ENCODE measurements around the gene SNRPF. TPM values are rescaled to one million over a fixed set of nuclear protein-coding genes. Genes with fewer than 3 reads are reported as not detected.
A peak's percentile ranks its signal among the peaks of the same experiment; 100 is the strongest.
"Not testable (repeated sequence)": the region's sequence is repeated elsewhere in the genome, so short reads cannot be mapped to it uniquely, and the experiment has no call there.

Gene SNRPF
- 10 to 100 TPM; 70.3 to 81.5 (median 79.7) TPM for total RNA-seq

- H3K36me3 Mint-ChIP-seq (ENCODE audit: insufficient read depth), result peaks cover 22% of the 10 kb centered on the region
- H3K9me3 Mint-ChIP-seq, result no peaks in the 10 kb centered on the region
- no peaks in the 10 kb centered on the region for H3K27me3 Mint-ChIP-seq (ENCODE audit: low read depth)
- DNase-seq, result peak; percentile 90
- no peak within 1 kb of the TSS for H3K4me3 Mint-ChIP-seq
- ATAC-seq, result peak; percentile 95
- H3K4me1 Mint-ChIP-seq (ENCODE audit: low read depth), result peaks cover 25% of the 10 kb centered on the region
Measured at GRCh38 chr12:95858451-95859343, at the start of gene SNRPF. SNRPF (plus strand) TSS chr12:95858952; CDS start chr12:95859074, 122 bp downstream.

GRCh38 chr12:95809000-95809680 is 49.6 kb upstream of the SNRPF start:
- no peak for ATAC-seq
- H3K27me3 Mint-ChIP-seq (ENCODE audit: low read depth), result peaks cover 18% of the 10 kb centered on the region
- H3K4me1 Mint-ChIP-seq (ENCODE audit: low read depth), result peaks cover 9% of the 10 kb centered on the region
- H3K9me3 Mint-ChIP-seq, result no peaks in the 10 kb centered on the region
- DNase-seq, result no peak
- H3K36me3 Mint-ChIP-seq (ENCODE audit: insufficient read depth), result no peaks in the 10 kb centered on the region
- H3K4me3 Mint-ChIP-seq, result no peak overlapping the region

GRCh38 chr12:95810411-95810810 is 48.3 kb upstream of the SNRPF start:
- peaks cover 14% of the 10 kb centered on the region for H3K27me3 Mint-ChIP-seq (ENCODE audit: low read depth)
- no peaks in the 10 kb centered on the region for H3K36me3 Mint-ChIP-seq (ENCODE audit: insufficient read depth)
- ATAC-seq, result no peak
- H3K4me3 Mint-ChIP-seq, result no peak overlapping the region
- no peak for DNase-seq
- no peaks in the 10 kb centered on the region for H3K9me3 Mint-ChIP-seq
- H3K4me1 Mint-ChIP-seq (ENCODE audit: low read depth), result peaks cover 8% of the 10 kb centered on the region

GRCh38 chr12:95812155-95812554 is 46.6 kb upstream of the SNRPF start:
- DNase-seq, result not testable (repeated sequence)

GRCh38 chr12:95815632-95816212 is 43.0 kb upstream of the SNRPF start:
- Mint-ChIP-seq H3K27me3 (ENCODE audit: low read depth) (peaks cover 15% of the 10 kb centered on the region), H3K9me3 (no peaks in the 10 kb centered on the region), H3K4me1 (ENCODE audit: low read depth) (no peaks in the 10 kb centered on the region), H3K36me3 (ENCODE audit: insufficient read depth) (no peaks in the 10 kb centered on the region), H3K4me3 (no peak overlapping the region)
- DNase-seq (no peak), ATAC-seq (no peak)

More at GRCh38 chr12:95812155-95812554, 46.6 kb upstream of the SNRPF start:
- not testable (repeated sequence) for H3K4me3 Mint-ChIP-seq; H3K4me1 Mint-ChIP-seq (ENCODE audit: low read depth); H3K36me3 Mint-ChIP-seq (ENCODE audit: insufficient read depth); ATAC-seq; H3K9me3 Mint-ChIP-seq
- peaks cover 14% of the 10 kb centered on the region for H3K27me3 Mint-ChIP-seq (ENCODE audit: low read depth)

GRCh38 chr12:95820096-95820703 is 38.6 kb upstream of the SNRPF start:
- DNase-seq (no peak), ATAC-seq (no peak)
- Mint-ChIP-seq H3K4me3 (no peak overlapping the region), H3K4me1 (ENCODE audit: low read depth) (no peaks in the 10 kb centered on the region), H3K9me3 (no peaks in the 10 kb centered on the region), H3K27me3 (ENCODE audit: low read depth) (peaks cover 16% of the 10 kb centered on the region), H3K36me3 (ENCODE audit: insufficient read depth) (no peaks in the 10 kb centered on the region)

GRCh38 chr12:95829395-95829794 is 29.4 kb upstream of the SNRPF start:
- no peaks in the 10 kb centered on the region for H3K36me3 Mint-ChIP-seq (ENCODE audit: insufficient read depth)
- no peak overlapping the region for H3K4me3 Mint-ChIP-seq
- no peak for ATAC-seq
- H3K4me1 Mint-ChIP-seq (ENCODE audit: low read depth), result no peaks in the 10 kb centered on the region
- peaks cover 11% of the 10 kb centered on the region for H3K27me3 Mint-ChIP-seq (ENCODE audit: low read depth)
- no peak for DNase-seq
- H3K9me3 Mint-ChIP-seq, result no peaks in the 10 kb centered on the region

- Mint-ChIP-seq H3K4me1 (ENCODE audit: low read depth) (no peaks in the 10 kb centered on the region), H3K27me3 (ENCODE audit: low read depth) (peaks cover 13% of the 10 kb centered on the region)
- peak; percentile 38 to 58 for ATAC-seq
Measured at GRCh38 chr12:95830335-95831089, 28.2 kb upstream of the SNRPF start.

GRCh38 chr12:95834572-95834971 is 24.2 kb upstream of the SNRPF start:
- DNase-seq (no peak), ATAC-seq (no peak)
- peaks cover 6% of the 10 kb centered on the region for H3K4me1 Mint-ChIP-seq (ENCODE audit: low read depth)
- no peaks in the 10 kb centered on the region for H3K9me3 Mint-ChIP-seq
- H3K4me3 Mint-ChIP-seq, result no peak overlapping the region
- no peaks in the 10 kb centered on the region for H3K36me3 Mint-ChIP-seq (ENCODE audit: insufficient read depth)
- H3K27me3 Mint-ChIP-seq (ENCODE audit: low read depth), result peaks cover 9% of the 10 kb centered on the region

More at GRCh38 chr12:95830335-95831089, 28.2 kb upstream of the SNRPF start:
- Mint-ChIP-seq H3K4me3 (no peak overlapping the region), H3K36me3 (ENCODE audit: insufficient read depth) (no peaks in the 10 kb centered on the region), H3K9me3 (no peaks in the 10 kb centered on the region)
- no peak for DNase-seq

- Mint-ChIP-seq H3K4me3 (no peak overlapping the region), H3K9me3 (no peaks in the 10 kb centered on the region), H3K36me3 (ENCODE audit: insufficient read depth) (no peaks in the 10 kb centered on the region), H3K27me3 (ENCODE audit: low read depth) (peaks cover 9% of the 10 kb centered on the region), H3K4me1 (ENCODE audit: low read depth) (peaks cover 6% of the 10 kb centered on the region)
- DNase-seq (no peak), ATAC-seq (no peak)
Measured at GRCh38 chr12:95836185-95836609, 22.6 kb upstream of the SNRPF start.

GRCh38 chr12:95836630-95837239 is 22.0 kb upstream of the SNRPF start:
- no peaks in the 10 kb centered on the region for H3K9me3 Mint-ChIP-seq
- ATAC-seq, result no peak
- peaks cover 9% of the 10 kb centered on the region for H3K27me3 Mint-ChIP-seq (ENCODE audit: low read depth)
- DNase-seq, result no peak
- no peak overlapping the region for H3K4me3 Mint-ChIP-seq
- no peaks in the 10 kb centered on the region for H3K36me3 Mint-ChIP-seq (ENCODE audit: insufficient read depth)
- peaks cover 6% of the 10 kb centered on the region for H3K4me1 Mint-ChIP-seq (ENCODE audit: low read depth)

- Mint-ChIP-seq H3K9me3 (no peaks in the 10 kb centered on the region), H3K4me1 (ENCODE audit: low read depth) (peaks cover 6% of the 10 kb centered on the region), H3K36me3 (ENCODE audit: insufficient read depth) (no peaks in the 10 kb centered on the region), H3K27me3 (ENCODE audit: low read depth) (peaks cover 5% of the 10 kb centered on the region), H3K4me3 (no peak overlapping the region)
- ATAC-seq (no peak), DNase-seq (no peak)
Measured at GRCh38 chr12:95837240-95838038, 21.3 kb upstream of the SNRPF start.

- H3K4me1 Mint-ChIP-seq (ENCODE audit: low read depth), result peaks cover 6% of the 10 kb centered on the region
- no peaks in the 10 kb centered on the region for H3K9me3 Mint-ChIP-seq
- no peak for DNase-seq
- no peak overlapping the region for H3K4me3 Mint-ChIP-seq
- peaks cover 7% of the 10 kb centered on the region for H3K27me3 Mint-ChIP-seq (ENCODE audit: low read depth)
- H3K36me3 Mint-ChIP-seq (ENCODE audit: insufficient read depth), result no peaks in the 10 kb centered on the region
- no peak for ATAC-seq
Measured at GRCh38 chr12:95838125-95838524, 20.6 kb upstream of the SNRPF start.

All from activated T-cell treated with anti-CD3 and anti-CD28 coated beads, Interleukin-2, amount 50 U/mL, for 4 hours (primary cell).